ENCODE results near the gene PDK2. TPM values are rescaled to one million over a fixed set of nuclear protein-coding genes. Genes with fewer than 3 reads are reported as not detected.
A peak's percentile ranks its signal among the peaks of the same experiment; 100 is the strongest.

PDK2 gene
- total and polyA plus RNA-seq, 9 of the 15 experiments (the other 6 are each of a cell fraction or from before 2014, with no cell fraction given) = 0.03 to 2.5 (median 1.4) TPM

- TF ChIP-seq ZNF12 (CRISPR knock-in tag; IDR thresholded peaks at IDR 0.05) (no peak), CHAMP1 (IDR thresholded peaks at IDR 0.05) (no peak), BCOR (IDR thresholded peaks at IDR 0.05) (no peak), SMC3 (conservative IDR thresholded peaks at IDR 0.05; ENCODE audit: insufficient read depth, low read depth, low read length) (peak; percentile 58; the same call in 1 of the 2 replicates), HDAC8 (tag; IDR thresholded peaks at IDR 0.05) (no peak), UBTF (IDR thresholded peaks at IDR 0.05; ENCODE audit: borderline replicate concordance in 1 of 2, low read depth in 2 of 2, low read length in 2 of 2) (peak in 1 of 2 experiments; percentile 42; a peak in 1 of 4 replicates), SPI1 (IDR thresholded peaks at IDR 0.05; ENCODE audit: borderline replicate concordance, low read depth, low read length) (no peak), ZNF398 (CRISPR knock-in tag; IDR thresholded peaks at IDR 0.05) (no peak), ZNF280B (CRISPR knock-in tag; IDR thresholded peaks at IDR 0.05) (no peak), KLF16 (IDR thresholded peaks at IDR 0.05) (peak; percentile 12; the same call in 1 of the 2 replicates), USF2 (CRISPR knock-in tag; IDR thresholded peaks at IDR 0.05) (no peak), ATF7 (IDR thresholded peaks at IDR 0.05) (no peak), E2F1 (CRISPR knock-in tag; IDR thresholded peaks at IDR 0.05) (no peak), ZNF583 (CRISPR knock-in tag; IDR thresholded peaks at IDR 0.05) (no peak), NCOA2 (IDR thresholded peaks at IDR 0.05; ENCODE audit: partially characterized antibody in 2 of 2) (no peak)
Measured at GRCh38 chr17:50094243-50094752, 853 bp upstream of the PDK2 start (continued).

Data from K562 (cell line).